GM18511 (cell line): ENCODE results near the gene ADAMTS18.

Source experiments
- ATAC-seq: cut with Tn5 transposase; IDR thresholded peaks from one replicate; pipeline ENCODE4 v1.9.1; 2021; ENCODE audit warnings: mild to moderate bottlenecking, moderate library complexity; ENCODE audit not compliant: unreplicated experiment

ADAMTS18 gene

GRCh38 chr16:77396461-77396860 lies 38.4 kb downstream of the ADAMTS18 start:
- no peak for ATAC-seq

GRCh38 chr16:77394699-77395098 lies 40.1 kb downstream of the ADAMTS18 start:
- ATAC-seq, result no peak

- ATAC-seq, result no peak
Observed at GRCh38 chr16:77393955-77394354, 40.9 kb downstream of the ADAMTS18 start.

GRCh38 chr16:77387815-77388209 lies 47.0 kb downstream of the ADAMTS18 start:
- ATAC-seq, result no peak

GRCh38 chr16:77386831-77387814 lies 47.7 kb downstream of the ADAMTS18 start:
- no peak for ATAC-seq

- ATAC-seq, result no peak
Observed at GRCh38 chr16:77385481-77385880, 49.4 kb downstream of the ADAMTS18 start.

GRCh38 chr16:77383606-77384187 lies 51.1 kb downstream of the ADAMTS18 start:
- ATAC-seq, result no peak

- no peak for ATAC-seq
Observed at GRCh38 chr16:77376358-77376757, 58.5 kb downstream of the ADAMTS18 start.

GRCh38 chr16:77375396-77375795 lies 59.4 kb downstream of the ADAMTS18 start:
- ATAC-seq, result no peak

GRCh38 chr16:77374384-77374783 lies 60.5 kb downstream of the ADAMTS18 start:
- ATAC-seq, result no peak

GRCh38 chr16:77373726-77374125 lies 61.1 kb downstream of the ADAMTS18 start:
- ATAC-seq, result no peak

- no peak for ATAC-seq
Observed at GRCh38 chr16:77364770-77365169, 70.1 kb downstream of the ADAMTS18 start.

GRCh38 chr16:77359065-77359502 lies 75.8 kb downstream of the ADAMTS18 start:
- ATAC-seq, result no peak

- ATAC-seq, result no peak
Observed at GRCh38 chr16:77353587-77354263, 81.1 kb downstream of the ADAMTS18 start.

- ATAC-seq, result no peak
Observed at GRCh38 chr16:77344341-77344740, 90.5 kb downstream of the ADAMTS18 start.

- ATAC-seq, result no peak
Observed at GRCh38 chr16:77336637-77337036, 98.2 kb downstream of the ADAMTS18 start.

- no peak for ATAC-seq
Observed at GRCh38 chr16:77335652-77336234, 99.1 kb downstream of the ADAMTS18 start.

- ATAC-seq, result no peak
Observed at GRCh38 chr16:77332792-77333191, 102.0 kb downstream of the ADAMTS18 start.

- no peak for ATAC-seq
Observed at GRCh38 chr16:77331802-77332586, 102.8 kb downstream of the ADAMTS18 start.

- ATAC-seq, result no peak
Observed at GRCh38 chr16:77331043-77331442, 103.8 kb downstream of the ADAMTS18 start.
